DND-41 (cell line): Measurements from ENCODE around the gene TELO2.

Experiments
- ATAC-seq: fragments of 200-7000 bp; cut with Tn5 transposase; 3 replicates; pipeline ENCODE4 v1.9.1; 2021; ENCODE audit warnings: low read depth; ENCODE audit not compliant: insufficient read depth
- DNase-seq: peaks from one replicate; pipeline ENCODE4 v3.0.0-alpha.2; 2020
- H2AFZ ChIP-seq: 2 replicates; pipeline ENCODE4 v1.6.0; 2012; ENCODE audit warnings: low read depth, low read length
- H3K27ac ChIP-seq: 2 replicates; pipeline ENCODE4 v1.5.1; 2012; ENCODE audit warnings: low read length, inconsistent platforms
- H3K27me3 ChIP-seq: fragments of 200-600 bp; sonication (generic); 2 replicates; pipeline ENCODE4 v1.6.0; 2012; ENCODE audit warnings: low read length, mild to moderate bottlenecking, inconsistent platforms; ENCODE audit not compliant: insufficient read depth, poor library complexity
- H3K36me3 ChIP-seq: 2 replicates; pipeline ENCODE4 v1.5.1; 2012; ENCODE audit warnings: low read length, inconsistent platforms; ENCODE audit not compliant: insufficient read depth
- H3K4me1 ChIP-seq: 2 replicates; pipeline ENCODE4 v1.5.1; 2012; ENCODE audit warnings: mild to moderate bottlenecking, low read length; ENCODE audit not compliant: insufficient read depth
- H3K4me2 ChIP-seq: 2 replicates; pipeline ENCODE4 v1.6.0; 2012; ENCODE audit warnings: mild to moderate bottlenecking, moderate library complexity, low read length, inconsistent platforms; ENCODE audit not compliant: insufficient read depth
- H3K4me3 ChIP-seq, 2 experiments: fragments of 200-600 bp in 1 of 2; shearing (Covaris generic) in 1 of 2; 2 replicates each; pipeline ENCODE4 v1.5.1; 2012 to 2016; ENCODE audit warnings: inconsistent platforms in 2 of 2, low read length in 2 of 2, mild to moderate bottlenecking in 2 of 2, low read depth in 1 of 2, moderate library complexity in 1 of 2
- H3K79me2 ChIP-seq: 2 replicates; pipeline ENCODE4 v1.6.0; 2012; ENCODE audit warnings: low read length, inconsistent platforms; ENCODE audit not compliant: insufficient read depth
- H3K9ac ChIP-seq: 2 replicates; pipeline ENCODE4 v1.6.0; 2012; ENCODE audit warnings: low read depth, mild to moderate bottlenecking, inconsistent platforms, low read length, moderate library complexity
- H3K9me3 ChIP-seq: 2 replicates; pipeline ENCODE4 v1.5.1; 2012; ENCODE audit warnings: low read length, moderate library complexity, mild to moderate bottlenecking, inconsistent platforms; ENCODE audit not compliant: insufficient read depth, severe bottlenecking
- H4K20me1 ChIP-seq: 2 replicates; pipeline ENCODE4 v1.6.0; 2012; ENCODE audit warnings: low read length; ENCODE audit not compliant: insufficient read depth
- EZH2 ChIP-seq: IDR thresholded peaks from 3 replicates; pipeline ENCODE4 v1.6.1; 2012; ENCODE audit warnings: borderline replicate concordance, low read depth, mild to moderate bottlenecking, moderate library complexity, low read length, inconsistent platforms; ENCODE audit not compliant: severe bottlenecking
- TF ChIP-seq, protein P1 (sequence below): IDR thresholded peaks from 2 replicates; pipeline ENCODE4 v1.5.1; 2012; ENCODE audit warnings: borderline replicate concordance, low read length, moderate library complexity, mild to moderate bottlenecking; ENCODE audit not compliant: poor library complexity, severe bottlenecking; ENCODE audit errors: extremely low read depth

TELO2 gene

DNA sequence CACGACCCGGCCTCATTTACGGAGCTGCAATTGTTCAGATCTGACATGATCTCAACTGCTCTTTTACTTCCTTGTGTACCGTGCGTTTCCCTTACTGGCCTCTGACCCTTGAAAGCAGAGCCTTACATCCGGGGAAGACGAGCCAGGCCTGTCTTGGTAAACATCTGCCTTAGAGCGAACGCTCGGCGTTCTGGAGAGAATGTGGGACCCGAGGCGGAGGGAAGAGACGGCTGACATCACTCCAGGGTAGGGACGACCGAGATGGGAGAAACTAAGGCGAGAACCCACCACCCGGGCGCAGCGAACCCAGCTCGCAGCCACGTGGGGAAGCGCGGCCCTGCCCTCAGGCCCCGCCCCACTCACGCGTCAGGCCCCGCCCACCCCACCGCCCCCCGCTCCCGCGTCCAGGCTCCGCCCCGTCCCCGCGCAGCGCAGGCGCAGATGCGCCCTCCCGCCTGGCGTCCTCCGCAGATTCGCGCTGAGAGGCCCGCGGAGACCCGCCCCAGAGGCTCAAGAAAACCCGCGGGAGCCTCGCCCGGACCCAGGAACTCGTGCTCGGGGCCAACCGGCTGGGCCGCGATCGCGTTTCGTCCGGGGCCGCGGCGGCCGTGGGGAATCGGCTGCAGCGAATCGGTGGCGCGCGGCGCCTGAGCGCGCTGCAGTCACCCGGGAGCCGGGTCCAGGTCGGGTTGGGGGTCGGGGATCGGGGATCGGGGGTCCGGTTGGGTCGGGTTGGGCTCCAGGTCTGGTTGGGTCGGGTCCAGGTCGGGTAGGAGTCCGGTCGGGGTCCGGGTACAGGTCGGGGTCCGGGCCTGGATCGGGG lies at the start of gene TELO2:
TSS of gene TELO2 (plus strand) at position 438 of the 823 bp plus-strand sequence. CDS start 922 bp downstream, outside the sequence.
- ATAC-seq = peak; percentile 83
- no peak for TF ChIP-seq EZH2
- TF ChIP-seq, protein P1, sequence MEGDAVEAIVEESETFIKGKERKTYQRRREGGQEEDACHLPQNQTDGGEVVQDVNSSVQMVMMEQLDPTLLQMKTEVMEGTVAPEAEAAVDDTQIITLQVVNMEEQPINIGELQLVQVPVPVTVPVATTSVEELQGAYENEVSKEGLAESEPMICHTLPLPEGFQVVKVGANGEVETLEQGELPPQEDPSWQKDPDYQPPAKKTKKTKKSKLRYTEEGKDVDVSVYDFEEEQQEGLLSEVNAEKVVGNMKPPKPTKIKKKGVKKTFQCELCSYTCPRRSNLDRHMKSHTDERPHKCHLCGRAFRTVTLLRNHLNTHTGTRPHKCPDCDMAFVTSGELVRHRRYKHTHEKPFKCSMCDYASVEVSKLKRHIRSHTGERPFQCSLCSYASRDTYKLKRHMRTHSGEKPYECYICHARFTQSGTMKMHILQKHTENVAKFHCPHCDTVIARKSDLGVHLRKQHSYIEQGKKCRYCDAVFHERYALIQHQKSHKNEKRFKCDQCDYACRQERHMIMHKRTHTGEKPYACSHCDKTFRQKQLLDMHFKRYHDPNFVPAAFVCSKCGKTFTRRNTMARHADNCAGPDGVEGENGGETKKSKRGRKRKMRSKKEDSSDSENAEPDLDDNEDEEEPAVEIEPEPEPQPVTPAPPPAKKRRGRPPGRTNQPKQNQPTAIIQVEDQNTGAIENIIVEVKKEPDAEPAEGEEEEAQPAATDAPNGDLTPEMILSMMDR = no peak

DNA sequence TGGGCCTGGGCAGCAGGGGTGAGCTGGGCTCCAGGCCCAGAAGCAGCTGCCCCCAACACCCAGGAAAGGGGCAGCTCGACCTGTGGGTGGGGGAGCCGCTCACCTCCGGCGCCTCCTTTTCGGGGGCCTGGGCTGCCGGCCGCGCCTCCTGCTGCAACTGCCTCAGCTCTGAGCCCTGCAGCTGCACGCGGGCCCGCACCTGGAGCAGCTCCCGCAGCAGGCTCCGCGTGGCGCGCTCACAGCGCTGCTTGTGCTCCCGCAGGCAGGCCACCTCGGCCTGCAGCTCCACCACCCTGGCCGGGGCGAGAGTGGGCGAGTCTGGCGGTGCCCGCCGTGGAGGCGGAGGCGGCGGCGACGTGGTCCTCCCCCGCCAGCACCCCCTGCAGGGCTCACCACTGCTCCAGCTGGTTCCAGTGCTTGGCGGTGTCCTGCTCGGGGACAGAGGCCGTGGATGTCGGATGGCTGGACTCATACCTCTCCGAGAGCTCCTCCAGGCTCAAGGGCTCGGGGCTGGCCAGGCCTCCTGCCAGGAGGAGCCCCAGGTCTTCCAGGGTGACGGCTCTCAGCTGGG lies 49.7 kb upstream of the TELO2 start:
- TF ChIP-seq EZH2 = no peak
- TF ChIP-seq, protein P1 = no peak
- Histone ChIP-seq H3K27ac (no peak overlapping the region), H2AFZ (no peak overlapping the region), H3K27me3 (no peaks in the 10 kb centered on the region), H3K9me3 (no peaks in the 10 kb centered on the region), H3K36me3 (peaks cover 26% of the 10 kb centered on the region), H3K4me3 (no peak overlapping the region), H3K9ac (no peak overlapping the region), H3K79me2 (no peaks in the 10 kb centered on the region), H3K4me2 (no peak overlapping the region), H3K4me1 (no peaks in the 10 kb centered on the region), H4K20me1 (peaks cover 4% of the 10 kb centered on the region; the same call in 1 of the 2 replicates)
- ATAC-seq (no peak; the same call in 2 of the 3 replicates), DNase-seq (no peak)

More for the DNA sequence above, at the start of gene TELO2:
- H3K27ac ChIP-seq = peak within 1 kb of the TSS; percentile 97
- no peaks in the 10 kb centered on the region for H3K9me3 ChIP-seq
- peak within 1 kb of the TSS; percentile 98 for H2AFZ ChIP-seq
- H3K79me2 ChIP-seq = peaks cover 44% of the 10 kb centered on the region
- H3K4me3 ChIP-seq = peak within 1 kb of the TSS; percentile 93 to 95
- peaks cover 30% of the 10 kb centered on the region for H4K20me1 ChIP-seq
- peaks cover 32% of the 10 kb centered on the region for H3K4me1 ChIP-seq
- peak within 1 kb of the TSS; percentile 97 for H3K9ac ChIP-seq
- DNase-seq = peak; percentile 83
- peak within 1 kb of the TSS; percentile 88 for H3K4me2 ChIP-seq
- H3K27me3 ChIP-seq = no peaks in the 10 kb centered on the region
- H3K36me3 ChIP-seq = peaks cover 42% of the 10 kb centered on the region

DNA sequence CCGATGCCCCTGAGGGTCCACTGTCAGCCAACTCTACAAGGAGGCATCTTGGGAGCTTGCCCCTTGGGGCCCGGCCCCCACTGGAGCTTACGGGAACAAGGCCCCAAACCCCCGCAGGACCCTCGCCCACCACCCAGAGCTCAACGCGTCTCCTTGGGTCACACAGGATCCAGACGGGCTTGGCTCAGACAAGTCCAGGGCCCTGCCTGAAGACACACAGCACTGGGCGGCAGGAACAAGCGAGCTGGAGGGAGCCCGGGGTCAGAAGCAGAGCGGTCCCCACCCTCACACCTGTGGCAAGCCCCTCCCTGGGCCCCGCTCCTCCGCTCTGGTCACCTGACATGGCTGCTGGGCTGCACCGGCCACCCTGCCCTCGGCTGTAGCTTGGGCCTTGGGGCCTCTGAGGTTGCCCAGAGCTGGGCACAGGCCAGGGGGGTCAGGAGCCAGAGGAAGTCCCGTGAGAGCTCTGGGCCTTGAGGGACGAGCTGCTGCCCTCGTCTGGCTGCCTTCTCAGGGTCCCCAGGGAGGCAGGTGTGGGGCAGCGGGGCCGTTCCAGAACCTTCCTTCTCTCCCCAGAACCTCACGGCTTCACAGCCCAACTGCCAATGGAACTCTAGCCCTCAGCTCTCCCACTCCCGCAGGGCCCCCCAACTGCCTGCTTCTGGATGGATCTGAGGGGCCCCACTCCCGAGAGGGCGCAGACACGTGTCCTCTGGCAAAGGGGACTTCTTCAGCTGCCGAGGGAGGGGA lies 49.0 kb upstream of the TELO2 start, which contains the start of gene CCDC154:
TSS of gene CCDC154 (minus strand) at position 577 of the 750 bp plus-strand sequence. CDS start at position 343, 234 bp downstream.
- no peak within 1 kb of the TSS for H3K4me2 ChIP-seq
- TF ChIP-seq, protein P1 = no peak
- no peak for TF ChIP-seq EZH2
- no peaks in the 10 kb centered on the region for H3K4me1 ChIP-seq
- no peaks in the 10 kb centered on the region for H3K27me3 ChIP-seq
- DNase-seq (no peak), ATAC-seq (no peak)
- H3K27ac ChIP-seq = no peak within 1 kb of the TSS
- no peaks in the 10 kb centered on the region for H3K9me3 ChIP-seq
- H3K4me3 ChIP-seq = no peak within 1 kb of the TSS
- peaks cover 6% of the 10 kb centered on the region; the same call in 1 of the 2 replicates for H4K20me1 ChIP-seq
- H2AFZ ChIP-seq = no peak within 1 kb of the TSS
- H3K36me3 ChIP-seq = peaks cover 30% of the 10 kb centered on the region
- no peak within 1 kb of the TSS for H3K9ac ChIP-seq
- no peaks in the 10 kb centered on the region for H3K79me2 ChIP-seq
